HEK293 (cell line): Measurements from ENCODE around the gene CCDC13.

Experiments used
- CTCF ChIA-PET: fragments of 350-600 bp; formaldehyde crosslinking; extraction: SDS; loops from one replicate; lab custom pipeline; 2021; ENCODE audit warnings: antibody characterized with exemption; lab: Yijun Ruan, JAX
- POLR2A ChIA-PET: fragments of 300-600 bp; formaldehyde crosslinking; extraction: SDS; loops from one replicate; lab custom pipeline; 2020; ENCODE audit warnings: antibody characterized with exemption, inconsistent platforms; lab: Yijun Ruan, JAX
- H3K27ac ChIP-seq: fragments of 200-500 bp; sonication (Bioruptor generic); 2 replicates; pipeline ENCODE4 v1.5.1; 2014; ENCODE audit warnings: low read depth, low read length, control low read depth, inconsistent platforms; ENCODE audit errors: extremely low read depth
- H3K36me3 ChIP-seq, 2 experiments: fragments of 200-500 bp in 1 of 2; sonication (Bioruptor generic) in 1 of 2; 1 replicate in 1 of 2; 2 replicates in 1 of 2; pipeline ENCODE4 v1.5.1; 2014 to 2017; ENCODE audit warnings: inconsistent platforms in 2 of 2, low read length in 2 of 2; ENCODE audit not compliant: control insufficient read depth in 2 of 2, insufficient read depth in 1 of 2
- H3K4me1 ChIP-seq: fragments of 200-500 bp; sonication (Bioruptor generic); 2 replicates; pipeline ENCODE4 v1.5.1; 2014; ENCODE audit warnings: mild to moderate bottlenecking, low read length, inconsistent platforms; ENCODE audit not compliant: control insufficient read depth, insufficient read depth
- H3K4me3 ChIP-seq: 2 replicates; pipeline ENCODE4 v1.5.1; 2011; ENCODE audit warnings: low read depth, mild to moderate bottlenecking, control low read depth, low read length, moderate library complexity
- H3K9me3 ChIP-seq: fragments of 200-500 bp; sonication (Bioruptor generic); 2 replicates; pipeline ENCODE4 v1.5.1; 2014; ENCODE audit warnings: low read depth, low read length, inconsistent platforms; ENCODE audit not compliant: control insufficient read depth, insufficient read depth
- BCL11A ChIP-seq: fragments of 450-650 bp; formaldehyde crosslinking; IDR thresholded peaks from 2 replicates; pipeline ENCODE4 v1.5.1; 2016; ENCODE audit warnings: low read depth, missing biosample characterization, missing genetic modification characterization
- GFI1B ChIP-seq: fragments of 450-650 bp; formaldehyde crosslinking; IDR thresholded peaks from 2 replicates; pipeline ENCODE4 v1.5.1; 2016; ENCODE audit warnings: missing biosample characterization, missing genetic modification characterization
- GLIS2 ChIP-seq: fragments of 450-650 bp; formaldehyde crosslinking; IDR thresholded peaks from 2 replicates; pipeline ENCODE4 v1.5.1; 2016; ENCODE audit warnings: missing biosample characterization, missing genetic modification characterization
- KLF1 ChIP-seq: fragments of 450-650 bp; formaldehyde crosslinking; IDR thresholded peaks from 2 replicates; pipeline ENCODE4 v1.5.1; 2016; ENCODE audit warnings: missing biosample characterization, missing genetic modification characterization
- ZBTB8A ChIP-seq: fragments of 450-650 bp; formaldehyde crosslinking; IDR thresholded peaks from 2 replicates; pipeline ENCODE4 v1.5.1; 2016; ENCODE audit warnings: missing biosample characterization, missing genetic modification characterization
- ZEB2 ChIP-seq: fragments of 450-650 bp; formaldehyde crosslinking; IDR thresholded peaks from 2 replicates; pipeline ENCODE4 v1.5.1; 2016; ENCODE audit warnings: missing biosample characterization, missing genetic modification characterization
- ZNF19 ChIP-seq: fragments of 450-650 bp; formaldehyde crosslinking; IDR thresholded peaks from 2 replicates; pipeline ENCODE4; 2016; ENCODE audit warnings: missing biosample characterization, missing genetic modification characterization, low read depth
- ZNF366 ChIP-seq: fragments of 450-650 bp; formaldehyde crosslinking; conservative IDR thresholded peaks from 2 replicates; pipeline ENCODE4 v1.5.1; 2016; ENCODE audit warnings: missing biosample characterization, missing genetic modification characterization
- ZNF558 ChIP-seq: fragments of 450-650 bp; formaldehyde crosslinking; IDR thresholded peaks from 2 replicates; pipeline ENCODE4 v1.5.1; 2016; ENCODE audit warnings: missing biosample characterization, missing genetic modification characterization
- ZNF664 ChIP-seq: fragments of 450-650 bp; formaldehyde crosslinking; IDR thresholded peaks from 2 replicates; pipeline ENCODE4 v1.5.1; 2016; ENCODE audit warnings: missing biosample characterization, missing genetic modification characterization
- ZNF830 ChIP-seq: fragments of 450-650 bp; IDR thresholded peaks from 2 replicates; pipeline ENCODE4 v1.5.0; 2018; ENCODE audit warnings: missing biosample characterization, missing genetic modification characterization, low read depth, mild to moderate bottlenecking, moderate library complexity
- ZSCAN30 ChIP-seq: fragments of 450-650 bp; IDR thresholded peaks from 2 replicates; pipeline ENCODE4 v1.5.1; 2018; ENCODE audit warnings: missing biosample characterization, mild to moderate bottlenecking, missing genetic modification characterization, moderate library complexity
- TF ChIP-seq, protein P1 (sequence below): fragments of 450-650 bp; formaldehyde crosslinking; IDR thresholded peaks from 2 replicates; pipeline ENCODE4 v1.5.1; 2016; ENCODE audit warnings: missing biosample characterization, missing genetic modification characterization
- TF ChIP-seq, protein P2 (sequence below): fragments of 450-650 bp; formaldehyde crosslinking; IDR thresholded peaks from 2 replicates; pipeline ENCODE4 v1.5.1; 2016; ENCODE audit warnings: missing biosample characterization, missing genetic modification characterization
- TF ChIP-seq, protein P3 (sequence below): fragments of 450-650 bp; IDR thresholded peaks from 2 replicates; pipeline ENCODE4 v1.5.1; 2018; ENCODE audit warnings: missing biosample characterization, mild to moderate bottlenecking, missing genetic modification characterization
- TF ChIP-seq, protein P4 (sequence below): fragments of 450-650 bp; formaldehyde crosslinking; IDR thresholded peaks from 2 replicates; pipeline ENCODE4 v1.5.1; 2016; ENCODE audit warnings: missing biosample characterization, missing genetic modification characterization

CCDC13 gene

DNA sequence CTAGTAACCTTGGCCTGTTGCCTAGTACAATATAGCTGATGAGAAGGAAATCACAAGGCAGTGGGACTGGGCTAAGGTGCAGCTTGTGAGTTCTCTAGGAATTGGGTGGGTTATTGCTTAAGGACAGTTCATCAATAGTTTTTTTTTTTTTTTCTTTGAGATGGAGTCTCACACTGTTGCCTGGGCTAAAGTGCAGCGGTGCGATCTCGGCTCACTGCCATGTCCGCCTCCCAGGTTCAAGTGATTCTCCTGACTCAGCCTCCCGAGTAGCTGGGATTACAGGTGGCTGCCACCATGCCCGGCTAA, 47.6 kb upstream of the CCDC13 start:
- H3K36me3 ChIP-seq, result no peaks in the 10 kb centered on the region
- CTCF ChIA-PET, result interaction anchor here (0.5 to 1.6 kb wide), 3 partner anchors 10 to 86 kb away, joined by 3 to 4 read pairs (median 4); no protein-coding TSS in a partner anchor
- peaks cover 5% of the 10 kb centered on the region; the same call in 1 of the 2 replicates for H3K4me1 ChIP-seq
- H3K9me3 ChIP-seq, result no peaks in the 10 kb centered on the region
- H3K27ac ChIP-seq, result peak overlapping the region; percentile 35; the same call in 1 of the 2 replicates
- TF ChIP-seq ZNF366 (tag by site-specific recombination), result no peak
- TF ChIP-seq ZNF830 (tag by site-specific recombination), result no peak
- TF ChIP-seq KLF1 (tag by site-specific recombination), result no peak
- TF ChIP-seq BCL11A (tag by site-specific recombination), result no peak
- TF ChIP-seq ZNF664 (tag by site-specific recombination), result no peak
- TF ChIP-seq GFI1B (tag by site-specific recombination), result no peak
- TF ChIP-seq ZNF558, result no peak
- no peak for TF ChIP-seq ZEB2 (tag by site-specific recombination)
- TF ChIP-seq, all 188 proteins: peak for 0
- H3K4me3 ChIP-seq, result no peak overlapping the region
- POLR2A ChIA-PET, result interaction anchor here (0.6 to 2.0 kb wide), 4 partner anchors 16 to 249 kb away, joined by 3 to 8 read pairs (median 4); no protein-coding TSS in a partner anchor

DNA sequence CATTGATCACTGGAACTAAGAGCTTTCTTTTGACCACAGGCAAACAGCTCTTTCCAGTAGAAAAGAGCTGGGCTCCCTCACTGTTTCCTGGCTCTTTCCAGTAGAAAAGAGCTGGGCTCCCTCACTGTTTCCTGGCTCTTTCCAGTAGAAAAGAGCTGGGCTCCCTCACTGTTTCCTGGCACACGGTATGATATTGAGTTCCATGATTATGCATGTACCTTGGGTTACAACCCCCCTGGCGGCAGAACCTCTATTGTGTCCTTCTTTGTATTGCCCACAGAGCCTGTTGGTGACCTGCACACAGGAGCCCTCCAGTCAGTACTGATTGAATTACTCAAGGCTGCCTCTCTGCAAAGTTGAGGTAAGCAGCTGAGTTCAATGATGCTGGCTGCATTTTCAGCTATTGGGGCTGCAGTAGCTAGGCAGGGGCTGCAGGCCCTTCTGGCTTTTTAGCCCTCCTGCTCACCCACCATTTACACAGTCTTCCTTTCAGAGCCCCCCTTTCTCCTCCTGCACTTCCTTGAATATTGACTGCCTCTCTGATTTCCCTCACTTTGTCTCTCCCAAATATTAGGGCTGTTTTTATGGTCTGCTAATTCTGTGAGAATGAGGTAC, 46.4 kb upstream of the CCDC13 start:
- H3K27ac ChIP-seq, result peak overlapping the region; percentile 48
- H3K4me3 ChIP-seq, result no peak overlapping the region
- H3K9me3 ChIP-seq, result no peaks in the 10 kb centered on the region
- peak; percentile 61 for TF ChIP-seq ZSCAN30 (tag by site-specific recombination)
- TF ChIP-seq GLIS2 (tag by site-specific recombination), result peak; percentile 61; the same call in 1 of the 2 replicates
- TF ChIP-seq ZNF19, result no peak
- TF ChIP-seq, protein P1, sequence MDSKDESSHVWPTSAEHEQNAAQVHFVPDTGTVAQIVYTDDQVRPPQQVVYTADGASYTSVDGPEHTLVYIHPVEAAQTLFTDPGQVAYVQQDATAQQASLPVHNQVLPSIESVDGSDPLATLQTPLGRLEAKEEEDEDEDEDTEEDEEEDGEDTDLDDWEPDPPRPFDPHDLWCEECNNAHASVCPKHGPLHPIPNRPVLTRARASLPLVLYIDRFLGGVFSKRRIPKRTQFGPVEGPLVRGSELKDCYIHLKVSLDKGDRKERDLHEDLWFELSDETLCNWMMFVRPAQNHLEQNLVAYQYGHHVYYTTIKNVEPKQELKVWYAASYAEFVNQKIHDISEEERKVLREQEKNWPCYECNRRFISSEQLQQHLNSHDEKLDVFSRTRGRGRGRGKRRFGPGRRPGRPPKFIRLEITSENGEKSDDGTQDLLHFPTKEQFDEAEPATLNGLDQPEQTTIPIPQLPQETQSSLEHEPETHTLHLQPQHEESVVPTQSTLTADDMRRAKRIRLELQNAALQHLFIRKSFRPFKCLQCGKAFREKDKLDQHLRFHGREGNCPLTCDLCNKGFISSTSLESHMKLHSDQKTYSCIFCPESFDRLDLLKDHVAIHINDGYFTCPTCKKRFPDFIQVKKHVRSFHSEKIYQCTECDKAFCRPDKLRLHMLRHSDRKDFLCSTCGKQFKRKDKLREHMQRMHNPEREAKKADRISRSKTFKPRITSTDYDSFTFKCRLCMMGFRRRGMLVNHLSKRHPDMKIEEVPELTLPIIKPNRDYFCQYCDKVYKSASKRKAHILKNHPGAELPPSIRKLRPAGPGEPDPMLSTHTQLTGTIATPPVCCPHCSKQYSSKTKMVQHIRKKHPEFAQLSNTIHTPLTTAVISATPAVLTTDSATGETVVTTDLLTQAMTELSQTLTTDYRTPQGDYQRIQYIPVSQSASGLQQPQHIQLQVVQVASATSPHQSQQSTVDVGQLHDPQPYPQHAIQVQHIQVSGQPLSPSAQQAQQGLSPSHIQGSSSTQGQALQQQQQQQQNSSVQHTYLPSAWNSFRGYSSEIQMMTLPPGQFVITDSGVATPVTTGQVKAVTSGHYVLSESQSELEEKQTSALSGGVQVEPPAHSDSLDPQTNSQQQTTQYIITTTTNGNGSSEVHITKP (tag by site-specific recombination), result peak; percentile 59
- TF ChIP-seq, protein P2, sequence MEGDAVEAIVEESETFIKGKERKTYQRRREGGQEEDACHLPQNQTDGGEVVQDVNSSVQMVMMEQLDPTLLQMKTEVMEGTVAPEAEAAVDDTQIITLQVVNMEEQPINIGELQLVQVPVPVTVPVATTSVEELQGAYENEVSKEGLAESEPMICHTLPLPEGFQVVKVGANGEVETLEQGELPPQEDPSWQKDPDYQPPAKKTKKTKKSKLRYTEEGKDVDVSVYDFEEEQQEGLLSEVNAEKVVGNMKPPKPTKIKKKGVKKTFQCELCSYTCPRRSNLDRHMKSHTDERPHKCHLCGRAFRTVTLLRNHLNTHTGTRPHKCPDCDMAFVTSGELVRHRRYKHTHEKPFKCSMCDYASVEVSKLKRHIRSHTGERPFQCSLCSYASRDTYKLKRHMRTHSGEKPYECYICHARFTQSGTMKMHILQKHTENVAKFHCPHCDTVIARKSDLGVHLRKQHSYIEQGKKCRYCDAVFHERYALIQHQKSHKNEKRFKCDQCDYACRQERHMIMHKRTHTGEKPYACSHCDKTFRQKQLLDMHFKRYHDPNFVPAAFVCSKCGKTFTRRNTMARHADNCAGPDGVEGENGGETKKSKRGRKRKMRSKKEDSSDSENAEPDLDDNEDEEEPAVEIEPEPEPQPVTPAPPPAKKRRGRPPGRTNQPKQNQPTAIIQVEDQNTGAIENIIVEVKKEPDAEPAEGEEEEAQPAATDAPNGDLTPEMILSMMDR, result peak; percentile 70; the same call in 1 of the 2 replicates
- TF ChIP-seq ZBTB8A (tag by site-specific recombination), result peak; percentile 89
- TF ChIP-seq, protein P3, sequence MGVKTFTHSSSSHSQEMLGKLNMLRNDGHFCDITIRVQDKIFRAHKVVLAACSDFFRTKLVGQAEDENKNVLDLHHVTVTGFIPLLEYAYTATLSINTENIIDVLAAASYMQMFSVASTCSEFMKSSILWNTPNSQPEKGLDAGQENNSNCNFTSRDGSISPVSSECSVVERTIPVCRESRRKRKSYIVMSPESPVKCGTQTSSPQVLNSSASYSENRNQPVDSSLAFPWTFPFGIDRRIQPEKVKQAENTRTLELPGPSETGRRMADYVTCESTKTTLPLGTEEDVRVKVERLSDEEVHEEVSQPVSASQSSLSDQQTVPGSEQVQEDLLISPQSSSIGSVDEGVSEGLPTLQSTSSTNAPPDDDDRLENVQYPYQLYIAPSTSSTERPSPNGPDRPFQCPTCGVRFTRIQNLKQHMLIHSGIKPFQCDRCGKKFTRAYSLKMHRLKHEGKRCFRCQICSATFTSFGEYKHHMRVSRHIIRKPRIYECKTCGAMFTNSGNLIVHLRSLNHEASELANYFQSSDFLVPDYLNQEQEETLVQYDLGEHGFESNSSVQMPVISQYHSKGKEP (tag by site-specific recombination), result peak; percentile 67
- TF ChIP-seq, protein P4, sequence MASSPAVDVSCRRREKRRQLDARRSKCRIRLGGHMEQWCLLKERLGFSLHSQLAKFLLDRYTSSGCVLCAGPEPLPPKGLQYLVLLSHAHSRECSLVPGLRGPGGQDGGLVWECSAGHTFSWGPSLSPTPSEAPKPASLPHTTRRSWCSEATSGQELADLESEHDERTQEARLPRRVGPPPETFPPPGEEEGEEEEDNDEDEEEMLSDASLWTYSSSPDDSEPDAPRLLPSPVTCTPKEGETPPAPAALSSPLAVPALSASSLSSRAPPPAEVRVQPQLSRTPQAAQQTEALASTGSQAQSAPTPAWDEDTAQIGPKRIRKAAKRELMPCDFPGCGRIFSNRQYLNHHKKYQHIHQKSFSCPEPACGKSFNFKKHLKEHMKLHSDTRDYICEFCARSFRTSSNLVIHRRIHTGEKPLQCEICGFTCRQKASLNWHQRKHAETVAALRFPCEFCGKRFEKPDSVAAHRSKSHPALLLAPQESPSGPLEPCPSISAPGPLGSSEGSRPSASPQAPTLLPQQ (tag by site-specific recombination), result no peak
- TF ChIP-seq, all 188 proteins: peak for 6
- ChIA-PET POLR2A (interaction anchor here (2.0 kb wide), 1 partner anchor 15 kb away, joined by 8 read pairs; no protein-coding TSS in a partner anchor), CTCF (interaction anchor here (0.6 to 1.6 kb wide), 7 partner anchors 13 to 80 kb away, joined by 3 to 8 read pairs (median 4); no protein-coding TSS in a partner anchor)
- Histone ChIP-seq H3K36me3 (no peaks in the 10 kb centered on the region), H3K4me1 (peaks cover 10% of the 10 kb centered on the region; the same call in 1 of the 2 replicates)
